Activated CD4-positive, alpha-beta T cell treated with anti-CD3 and anti-CD28 coated beads, Interleukin-2, amount 10 ng/mL, durations not matched to agents 7 days and 5 days (primary cell): Measurements from ENCODE around the gene RORC. TPM values are rescaled to one million over a fixed set of nuclear protein-coding genes. Genes with fewer than 3 reads are reported as not detected.

Source experiments
- CTCF ChIA-PET: fragments of 350-600 bp; sonication (Branson Sonifier 250); formaldehyde crosslinking; loops from one replicate; lab custom pipeline; 2021; ENCODE audit warnings: antibody characterized with exemption; lab: Charles Lee
- POLR2A ChIA-PET: fragments of 350-600 bp; sonication (Branson Sonifier 250); formaldehyde crosslinking; loops from one replicate; lab custom pipeline; 2021; ENCODE audit warnings: antibody characterized with exemption; lab: Charles Lee
- DNase-seq: peaks from one replicate; pipeline ENCODE4 v3.0.0-alpha.2; 2020
- H3K27ac Mint-ChIP-seq: one replicate; pipeline ENCODE4 v1.8.0; 2021; ENCODE audit warnings: mild to moderate bottlenecking, moderate library complexity, mixed read lengths
- H3K27me3 Mint-ChIP-seq: one replicate; pipeline ENCODE4 v1.8.0; 2021; ENCODE audit warnings: mixed read lengths
- H3K36me3 Mint-ChIP-seq: one replicate; pipeline ENCODE4 v1.8.0; 2021; ENCODE audit warnings: low read depth, mixed read lengths
- H3K4me1 Mint-ChIP-seq: one replicate; pipeline ENCODE4 v1.8.0; 2021; ENCODE audit warnings: mixed read lengths
- H3K4me3 Mint-ChIP-seq: one replicate; pipeline ENCODE4 v1.8.0; 2021; ENCODE audit warnings: mild to moderate bottlenecking, moderate library complexity, mixed read lengths
- H3K9me3 Mint-ChIP-seq: one replicate; pipeline ENCODE4 v1.8.0; 2021; ENCODE audit warnings: mixed read lengths
- total RNA-seq, 2 experiments: library from RNA; stranded (reverse); gene quantifications; one replicate each; pipeline ENCODE4 v1.2.3, GENCODE V29; 2021

RORC gene
- total RNA-seq, 2 experiments from 2014 or later = 7.3 to 7.5 TPM

DNA sequence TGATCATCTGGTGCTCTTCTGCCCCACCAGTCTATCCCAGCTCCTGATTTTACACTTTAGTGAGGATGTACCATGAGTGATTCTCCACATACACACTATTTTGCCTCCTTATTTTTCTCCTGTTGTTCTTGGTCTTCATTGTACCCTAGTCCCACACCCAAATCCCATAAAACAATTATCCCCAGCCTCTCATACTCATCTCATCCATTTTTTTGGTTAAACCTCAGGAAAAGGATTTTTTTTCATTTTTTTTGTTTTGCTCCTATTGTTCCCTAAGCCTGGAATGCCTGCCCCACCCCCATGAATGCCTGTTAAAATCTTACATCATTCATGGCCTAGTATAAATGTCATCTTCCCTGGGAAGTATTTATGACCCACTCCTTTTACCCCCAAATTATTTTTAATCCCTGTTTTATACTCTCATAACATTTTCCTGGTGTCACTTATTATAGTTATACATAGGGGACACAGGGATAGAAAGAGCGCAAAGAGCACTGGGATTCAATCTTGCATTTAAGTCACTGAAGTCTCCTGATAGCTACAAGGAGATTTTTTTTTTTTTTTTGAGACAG is 21.5 kb downstream of the RORC start:
- peaks cover 12% of the 10 kb centered on the region for H3K4me1 Mint-ChIP-seq
- POLR2A ChIA-PET = no interaction called here
- H3K27ac Mint-ChIP-seq = no peak overlapping the region
- CTCF ChIA-PET = interaction anchor here (0.7 to 3.7 kb wide), 3 partner anchors 10 to 141 kb away, joined by 3 to 17 read pairs (median 5); no protein-coding TSS in a partner anchor
- no peak overlapping the region for H3K4me3 Mint-ChIP-seq
- no peak for DNase-seq
- H3K36me3 Mint-ChIP-seq = no peaks in the 10 kb centered on the region
- no peaks in the 10 kb centered on the region for H3K9me3 Mint-ChIP-seq
- no peaks in the 10 kb centered on the region for H3K27me3 Mint-ChIP-seq

DNA sequence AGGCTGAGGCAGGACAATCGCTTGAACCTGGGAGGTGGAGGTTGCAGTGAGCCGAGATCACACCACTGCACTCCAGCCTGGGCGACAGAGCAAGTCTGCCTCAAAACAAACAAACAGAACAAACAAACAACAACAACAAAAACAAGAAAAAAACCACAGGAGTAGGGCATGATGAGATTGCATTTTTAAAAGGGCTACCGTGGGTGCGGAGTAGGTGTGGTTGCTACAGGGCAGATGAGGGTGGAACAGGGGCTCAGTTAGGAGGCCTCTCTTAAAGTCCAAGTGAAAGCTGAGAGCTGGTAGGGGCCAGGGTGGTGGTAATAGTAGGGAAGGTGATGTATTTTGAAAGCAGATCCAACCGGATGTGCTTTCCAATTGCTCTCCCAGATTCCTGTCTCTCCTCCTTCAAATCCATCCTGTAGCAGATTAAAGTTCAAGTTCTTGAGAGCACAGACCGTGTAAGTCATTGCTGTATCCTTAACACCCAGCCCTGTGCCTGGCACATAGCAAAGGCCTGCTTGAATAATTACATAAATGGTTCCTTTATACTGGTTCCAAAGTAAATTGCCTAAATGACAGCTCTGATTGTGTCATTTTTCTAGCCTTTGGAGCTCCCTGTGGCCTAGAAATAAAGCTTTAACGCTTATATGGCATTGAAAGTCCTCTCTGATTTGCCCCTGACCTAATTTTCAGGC is 22.2 kb downstream of the RORC start:
- Mint-ChIP-seq H3K36me3 (no peaks in the 10 kb centered on the region), H3K27ac (peak overlapping the region; percentile 19), H3K27me3 (no peaks in the 10 kb centered on the region), H3K4me3 (no peak overlapping the region), H3K4me1 (peaks cover 7% of the 10 kb centered on the region), H3K9me3 (no peaks in the 10 kb centered on the region)
- ChIA-PET CTCF (interaction anchor here (1.0 to 3.7 kb wide), 3 partner anchors 9 to 27 kb away, joined by 3 to 17 read pairs (median 5); no protein-coding TSS in a partner anchor), POLR2A (no interaction called here)
- DNase-seq = no peak

DNA sequence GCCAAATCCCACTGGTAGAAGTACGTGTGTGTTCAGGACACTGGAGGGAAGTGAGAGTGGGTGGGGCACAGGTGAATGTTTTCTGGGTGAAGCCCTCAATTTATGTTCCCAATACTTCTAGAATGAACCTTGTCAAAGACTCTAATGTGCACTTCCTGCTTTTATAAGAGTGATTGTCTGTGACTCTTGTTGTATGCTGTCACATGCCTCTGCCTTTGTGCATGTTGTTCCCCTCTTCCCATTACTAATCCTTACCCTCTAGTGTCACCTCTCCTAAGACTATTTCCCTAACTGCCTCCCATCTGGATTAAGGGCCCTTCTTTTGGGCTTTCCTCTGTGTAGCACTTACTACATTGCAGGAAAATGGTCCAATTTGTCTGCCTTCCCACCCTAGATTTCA is 23.8 kb downstream of the RORC start:
- POLR2A ChIA-PET = no interaction called here
- no peaks in the 10 kb centered on the region for H3K9me3 Mint-ChIP-seq
- peaks cover 4% of the 10 kb centered on the region for H3K4me1 Mint-ChIP-seq
- no peak overlapping the region for H3K27ac Mint-ChIP-seq
- no peaks in the 10 kb centered on the region for H3K36me3 Mint-ChIP-seq
- CTCF ChIA-PET = interaction anchor here (1.2 to 3.7 kb wide), 2 partner anchors 13 to 46 kb away, joined by 3 to 17 read pairs; no protein-coding TSS in a partner anchor
- H3K4me3 Mint-ChIP-seq = no peak overlapping the region
- no peaks in the 10 kb centered on the region for H3K27me3 Mint-ChIP-seq
- DNase-seq = no peak

- ChIA-PET POLR2A (no interaction called here), CTCF (interaction anchor here (0.9 to 3.7 kb wide), 2 partner anchors 9 to 14 kb away, joined by 3 to 17 read pairs; no protein-coding TSS in a partner anchor)
- Mint-ChIP-seq H3K27me3 (no peaks in the 10 kb centered on the region), H3K4me1 (no peaks in the 10 kb centered on the region), H3K27ac (no peak overlapping the region), H3K36me3 (no peaks in the 10 kb centered on the region), H3K9me3 (no peaks in the 10 kb centered on the region), H3K4me3 (no peak overlapping the region)
- no peak for DNase-seq
Observed at GRCh38 chr1:151807131-151807530, 24.5 kb downstream of the RORC start.

- Mint-ChIP-seq H3K27me3 (no peaks in the 10 kb centered on the region), H3K4me1 (no peaks in the 10 kb centered on the region), H3K4me3 (no peak overlapping the region), H3K36me3 (no peaks in the 10 kb centered on the region), H3K27ac (no peak overlapping the region), H3K9me3 (no peaks in the 10 kb centered on the region)
- CTCF ChIA-PET = no interaction called here
- POLR2A ChIA-PET = no interaction called here
- no peak for DNase-seq
Observed at GRCh38 chr1:151806170-151806569, 25.4 kb downstream of the RORC start.

DNA sequence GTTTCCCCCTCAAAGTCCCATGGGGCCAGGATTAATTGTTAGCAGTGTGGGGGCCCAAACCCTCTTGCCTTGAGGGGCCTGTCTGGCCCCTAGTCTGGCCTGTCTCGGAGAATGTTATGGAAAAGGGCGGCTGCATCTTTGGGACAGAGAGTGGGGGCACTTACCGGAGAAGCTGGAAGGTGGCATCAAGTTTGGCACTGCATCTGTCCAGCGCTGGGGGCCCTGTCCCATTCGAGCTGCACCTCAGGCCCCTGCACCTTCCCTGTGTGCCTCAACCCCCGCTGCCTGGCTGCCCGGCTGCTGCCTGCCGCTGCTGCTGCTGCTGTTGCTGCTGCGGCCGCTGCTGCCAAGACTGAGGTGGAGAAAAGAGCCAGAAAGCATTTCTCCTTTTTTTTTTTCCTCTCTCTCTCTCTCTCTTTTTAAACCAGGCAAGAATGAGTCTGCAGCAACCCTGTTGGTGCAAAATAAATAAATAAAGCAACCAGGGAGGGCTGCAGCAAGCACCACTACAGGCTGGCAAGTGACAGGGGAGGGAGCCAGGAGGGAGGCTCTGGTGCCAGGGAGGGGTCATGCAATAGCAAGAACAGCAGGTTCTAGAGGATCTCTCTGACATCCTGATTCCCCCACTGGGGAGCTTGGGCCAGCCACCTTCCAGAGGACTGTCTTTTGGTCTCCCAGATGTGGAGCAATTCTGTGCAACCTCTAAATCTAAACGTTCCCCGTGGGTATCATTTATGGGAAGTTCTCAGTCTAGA is 26.4 kb downstream of the RORC start, which contains the start of gene LINGO4:
Gene LINGO4, minus strand, starts transcription at position 354 of the 755 bp plus-strand sequence. CDS start 2,715 bp downstream, outside the sequence.
- Mint-ChIP-seq H3K9me3 (no peaks in the 10 kb centered on the region), H3K27me3 (no peaks in the 10 kb centered on the region), H3K4me1 (peaks cover 5% of the 10 kb centered on the region), H3K4me3 (no peak within 1 kb of the TSS), H3K36me3 (no peaks in the 10 kb centered on the region), H3K27ac (peak within 1 kb of the TSS; percentile 43)
- ChIA-PET POLR2A (no interaction called here), CTCF (interaction anchor here (0.5 kb wide), 1 partner anchor 115 kb away, joined by 4 read pairs; no protein-coding TSS in a partner anchor)
- no peak for DNase-seq

- POLR2A ChIA-PET = no interaction called here
- Mint-ChIP-seq H3K9me3 (no peaks in the 10 kb centered on the region), H3K4me3 (no peak overlapping the region), H3K27ac (no peak overlapping the region), H3K27me3 (no peaks in the 10 kb centered on the region), H3K36me3 (no peaks in the 10 kb centered on the region), H3K4me1 (peaks cover 9% of the 10 kb centered on the region)
- CTCF ChIA-PET = interaction anchor here (0.8 to 1.2 kb wide), 4 partner anchors 7 to 33 kb away, joined by 3 read pairs; no protein-coding TSS in a partner anchor
- no peak for DNase-seq
Observed at GRCh38 chr1:151803915-151804314, 27.7 kb downstream of the RORC start.

DNA sequence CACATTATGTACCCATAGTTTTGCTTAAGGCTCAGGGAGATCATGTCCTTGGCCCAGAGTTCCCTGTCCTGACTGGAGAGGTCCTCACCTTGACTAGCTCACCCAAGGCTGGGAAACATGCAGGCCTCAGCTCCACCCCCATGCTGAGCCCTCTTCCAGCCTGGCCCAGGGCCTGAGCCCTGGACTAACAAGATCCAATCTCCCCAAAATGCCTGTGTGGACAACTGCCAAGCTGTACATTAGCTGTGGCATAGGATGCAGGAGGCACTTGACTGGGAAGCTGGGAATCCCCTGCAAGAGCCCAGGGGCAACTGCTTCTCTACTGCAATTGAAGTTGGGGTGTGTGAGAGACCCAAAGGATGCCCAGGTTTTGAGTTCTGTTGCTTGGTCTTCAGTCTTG is 28.4 kb downstream of the RORC start:
- H3K27ac Mint-ChIP-seq = no peak overlapping the region
- POLR2A ChIA-PET = no interaction called here
- no peaks in the 10 kb centered on the region for H3K27me3 Mint-ChIP-seq
- CTCF ChIA-PET = interaction anchor here (1.0 to 1.2 kb wide), 5 partner anchors 8 to 40 kb away, joined by 3 read pairs; partner anchors contain the start of gene MRPL9
- no peaks in the 10 kb centered on the region for H3K36me3 Mint-ChIP-seq
- peaks cover 9% of the 10 kb centered on the region for H3K4me1 Mint-ChIP-seq
- H3K9me3 Mint-ChIP-seq = no peaks in the 10 kb centered on the region
- no peak for DNase-seq
- no peak overlapping the region for H3K4me3 Mint-ChIP-seq

GRCh38 chr1:151802372-151802771 is 29.2 kb downstream of the RORC start:
- no peak overlapping the region for H3K27ac Mint-ChIP-seq
- H3K4me1 Mint-ChIP-seq = peaks cover 9% of the 10 kb centered on the region
- no peak for DNase-seq
- H3K36me3 Mint-ChIP-seq = no peaks in the 10 kb centered on the region
- no peaks in the 10 kb centered on the region for H3K27me3 Mint-ChIP-seq
- CTCF ChIA-PET = interaction anchor here (1.0 to 2.0 kb wide), 5 partner anchors 13 to 39 kb away, joined by 3 to 4 read pairs (median 3); partner anchors contain the start of genes MRPL9 and TDRKH
- POLR2A ChIA-PET = no interaction called here
- H3K4me3 Mint-ChIP-seq = no peak overlapping the region
- no peaks in the 10 kb centered on the region for H3K9me3 Mint-ChIP-seq

DNA sequence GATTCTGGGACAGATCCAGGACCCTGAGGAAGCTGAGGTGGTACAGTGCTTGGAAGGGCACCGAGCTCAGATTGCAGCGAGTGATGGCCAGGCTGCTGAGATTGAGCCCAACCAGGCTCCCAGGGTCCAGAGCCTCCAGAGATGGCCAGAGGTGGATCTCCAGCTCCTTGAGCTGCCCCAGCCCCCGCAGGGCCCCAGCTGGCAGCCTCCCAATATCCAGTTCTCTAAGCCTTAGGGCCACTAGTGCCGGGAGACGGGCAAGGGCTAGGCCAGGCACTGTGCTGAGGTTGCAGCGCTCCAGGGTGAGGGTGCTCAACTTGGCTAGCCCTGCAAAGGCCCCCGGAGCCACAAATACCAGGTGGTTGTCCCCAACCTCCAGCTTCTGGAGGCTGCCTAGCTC is 29.8 kb downstream of the RORC start:
- Mint-ChIP-seq H3K4me1 (peaks cover 9% of the 10 kb centered on the region), H3K27ac (no peak overlapping the region), H3K27me3 (no peaks in the 10 kb centered on the region), H3K36me3 (no peaks in the 10 kb centered on the region), H3K4me3 (no peak overlapping the region), H3K9me3 (no peaks in the 10 kb centered on the region)
- POLR2A ChIA-PET = no interaction called here
- DNase-seq = no peak
- CTCF ChIA-PET = interaction anchor here (1.0 to 2.0 kb wide), 3 partner anchors 12 to 26 kb away, joined by 3 to 4 read pairs (median 3); partner anchors contain the start of gene TDRKH

- H3K36me3 Mint-ChIP-seq = no peaks in the 10 kb centered on the region
- CTCF ChIA-PET = interaction anchor here (1.0 to 2.0 kb wide), 4 partner anchors 12 to 25 kb away, joined by 3 to 5 read pairs (median 4); partner anchors contain the start of gene TDRKH
- H3K27ac Mint-ChIP-seq = no peak overlapping the region
- peaks cover 9% of the 10 kb centered on the region for H3K4me1 Mint-ChIP-seq
- H3K27me3 Mint-ChIP-seq = no peaks in the 10 kb centered on the region
- no peak overlapping the region for H3K4me3 Mint-ChIP-seq
- H3K9me3 Mint-ChIP-seq = no peaks in the 10 kb centered on the region
- no peak for DNase-seq
- POLR2A ChIA-PET = no interaction called here
Observed at GRCh38 chr1:151801310-151801820, 30.2 kb downstream of the RORC start.

DNA sequence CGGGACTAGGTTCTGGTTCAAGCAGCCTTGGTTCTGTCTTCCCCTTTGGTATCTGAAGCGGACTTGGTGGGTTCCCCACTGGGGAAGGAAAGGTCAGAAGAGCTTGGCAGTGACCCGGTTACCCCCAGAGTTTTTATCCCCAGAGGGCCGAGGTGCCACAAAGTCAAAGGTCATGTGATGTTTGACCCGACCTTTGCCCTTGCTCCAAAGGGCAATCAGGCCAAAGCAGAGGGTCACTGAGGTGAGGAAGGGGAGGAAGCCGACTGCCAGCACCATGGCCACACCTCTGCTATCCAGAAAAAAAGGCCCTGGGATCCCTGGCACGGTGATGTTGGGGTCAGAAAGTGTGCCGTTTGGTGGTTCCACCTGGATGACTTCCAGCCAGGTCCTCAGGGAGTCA is 30.8 kb downstream of the RORC start:
- no peak overlapping the region for H3K4me3 Mint-ChIP-seq
- H3K9me3 Mint-ChIP-seq = no peaks in the 10 kb centered on the region
- H3K36me3 Mint-ChIP-seq = no peaks in the 10 kb centered on the region
- CTCF ChIA-PET = interaction anchor here (1.1 to 2.0 kb wide), 4 partner anchors 10 to 21 kb away, joined by 3 to 5 read pairs (median 4); partner anchors contain the start of gene TDRKH
- no peak for DNase-seq
- H3K27me3 Mint-ChIP-seq = no peaks in the 10 kb centered on the region
- H3K27ac Mint-ChIP-seq = no peak overlapping the region
- H3K4me1 Mint-ChIP-seq = peaks cover 9% of the 10 kb centered on the region
- POLR2A ChIA-PET = no interaction called here
